Activated CD8-positive, alpha-beta memory T cell treated with anti-CD3 and anti-CD28 coated beads, Interleukin-2, amount 10 ng/mL, durations not matched to agents 7 days and 5 days (primary cell): Measurements from ENCODE around the gene DCTN1. TPM values are rescaled to one million over a fixed set of nuclear protein-coding genes. Genes with fewer than 3 reads are reported as not detected.

ENCODE experiments used
- ATAC-seq: fragments of 150-1000 bp; cut with Tn5 transposase; one replicate; pipeline ENCODE4 v1.10.0; 2021; ENCODE audit warnings: moderate library complexity
- CTCF ChIA-PET: fragments of 350-600 bp; sonication (Branson Sonifier 250); formaldehyde crosslinking; loops from one replicate; lab custom pipeline; 2021; ENCODE audit warnings: antibody characterized with exemption; lab: Charles Lee
- DNase-seq: peaks from one replicate; pipeline ENCODE4 v3.0.0-alpha.2; 2020
- H3K27ac Mint-ChIP-seq: one replicate; pipeline ENCODE4 v1.8.0; 2021; ENCODE audit warnings: mild to moderate bottlenecking, mixed read lengths
- H3K27me3 Mint-ChIP-seq: one replicate; pipeline ENCODE4 v1.8.0; 2021; ENCODE audit warnings: mixed read lengths
- H3K36me3 Mint-ChIP-seq: one replicate; pipeline ENCODE4 v1.8.0; 2021; ENCODE audit warnings: mild to moderate bottlenecking, mixed read lengths
- H3K4me1 Mint-ChIP-seq: one replicate; pipeline ENCODE4 v1.8.0; 2021; ENCODE audit warnings: mixed read lengths
- H3K4me3 Mint-ChIP-seq: one replicate; pipeline ENCODE4 v1.8.0; 2021; ENCODE audit warnings: mild to moderate bottlenecking, moderate library complexity, mixed read lengths
- H3K9me3 Mint-ChIP-seq: one replicate; pipeline ENCODE4 v1.8.0; 2022; ENCODE audit warnings: low read depth, mixed read lengths
- total RNA-seq, 2 experiments: library from RNA; stranded (reverse); gene quantifications; one replicate each; pipeline ENCODE4 v1.2.3, GENCODE V29; 2021

DCTN1 gene
- total RNA-seq, 2 experiments from 2014 or later, result 98.3 to 108 TPM

GRCh38 chr2:74419345-74419744 is 39.2 kb upstream of the DCTN1 start:
- DNase-seq, result no peak
- no peak for ATAC-seq
- Mint-ChIP-seq H3K36me3 (peaks cover 3% of the 10 kb centered on the region), H3K4me1 (peaks cover 34% of the 10 kb centered on the region), H3K27ac (no peak overlapping the region), H3K9me3 (no peaks in the 10 kb centered on the region), H3K27me3 (peaks cover 18% of the 10 kb centered on the region), H3K4me3 (no peak overlapping the region)
- CTCF ChIA-PET, result interaction anchor here (0.7 to 1.5 kb wide), 2 partner anchors 19 to 64 kb away, joined by 3 read pairs; partner anchors contain the start of genes CCDC142 and TTC31

DNA sequence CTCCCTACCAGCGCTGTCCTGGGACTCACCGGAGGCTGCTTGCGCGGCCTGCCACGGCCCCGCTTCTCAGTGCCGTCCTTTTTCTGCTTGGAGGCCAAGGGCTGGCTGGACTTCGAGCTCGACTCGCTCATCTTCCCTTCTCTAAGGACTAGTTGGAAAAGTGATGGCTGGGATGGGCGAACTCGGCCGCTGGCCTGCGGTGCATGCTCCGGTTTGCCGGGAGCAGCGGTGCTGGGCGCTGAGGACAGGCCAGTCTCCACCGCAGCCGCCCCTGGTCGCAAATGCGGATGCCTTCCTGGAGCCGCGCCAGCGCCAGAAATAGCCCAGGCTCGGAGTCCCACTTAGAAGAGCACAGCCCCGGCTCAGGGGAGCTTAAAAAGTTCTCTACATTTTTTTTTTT is 38.2 kb upstream of the DCTN1 start:
- CTCF ChIA-PET, result interaction anchor here (0.6 to 1.5 kb wide), 4 partner anchors 36 to 114 kb away, joined by 3 read pairs; partner anchors contain the start of genes CCDC142, INO80B and TTC31
- Mint-ChIP-seq H3K27me3 (peaks cover 22% of the 10 kb centered on the region), H3K36me3 (no peaks in the 10 kb centered on the region), H3K4me1 (peaks cover 35% of the 10 kb centered on the region), H3K4me3 (no peak overlapping the region), H3K9me3 (no peaks in the 10 kb centered on the region), H3K27ac (no peak overlapping the region)
- DNase-seq, result no peak
- ATAC-seq, result no peak

DNA sequence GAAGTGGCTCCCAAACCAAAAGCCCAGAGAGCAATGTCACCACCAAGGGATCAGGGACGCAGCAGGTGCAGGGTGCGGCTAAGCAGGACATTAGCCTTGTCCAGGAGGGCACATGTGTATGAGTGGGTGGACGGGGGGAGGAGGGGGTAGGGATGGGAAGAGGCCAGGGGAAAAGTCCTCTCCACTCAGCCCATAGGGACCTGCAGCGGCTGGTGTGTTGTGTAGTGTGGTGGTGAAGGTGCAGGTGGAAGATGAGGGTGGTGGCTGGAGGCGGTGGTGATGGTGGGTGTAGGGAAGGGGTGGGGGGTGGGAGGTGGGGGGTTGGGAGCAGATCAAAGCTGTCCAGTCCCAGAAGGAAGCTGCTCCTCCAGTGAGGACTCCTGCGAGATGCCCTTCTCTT is 37.7 kb upstream of the DCTN1 start:
- Mint-ChIP-seq H3K27me3 (peaks cover 22% of the 10 kb centered on the region), H3K36me3 (no peaks in the 10 kb centered on the region), H3K4me3 (no peak overlapping the region), H3K4me1 (peaks cover 32% of the 10 kb centered on the region), H3K27ac (no peak overlapping the region), H3K9me3 (no peaks in the 10 kb centered on the region)
- CTCF ChIA-PET, result interaction anchor here (1.3 to 1.4 kb wide), 2 partner anchors 37 to 38 kb away, joined by 3 read pairs; partner anchors contain the start of gene INO80B
- DNase-seq, result no peak
- ATAC-seq, result no peak

DNA sequence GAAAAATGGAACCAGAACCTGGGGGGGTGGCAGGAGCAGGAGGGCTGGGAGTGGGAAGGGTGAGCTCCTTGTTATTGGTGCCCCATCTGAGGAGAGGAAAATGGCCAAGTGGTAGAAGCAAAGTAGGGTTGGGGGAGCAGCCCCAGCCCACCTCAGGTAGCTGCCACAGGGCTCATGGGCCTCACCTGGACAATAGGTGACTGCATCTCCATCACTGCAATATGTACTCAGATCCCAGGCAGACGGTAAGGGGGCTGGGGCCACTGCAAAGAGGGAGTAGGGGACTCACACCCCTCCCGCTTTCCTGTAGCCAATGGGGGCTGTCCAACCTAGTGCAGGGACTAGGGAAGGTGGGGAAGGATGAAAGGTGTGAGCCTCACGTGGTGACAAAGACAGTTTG is 37.1 kb upstream of the DCTN1 start:
- no peak overlapping the region for H3K27ac Mint-ChIP-seq
- H3K27me3 Mint-ChIP-seq, result peaks cover 22% of the 10 kb centered on the region
- H3K9me3 Mint-ChIP-seq, result no peaks in the 10 kb centered on the region
- DNase-seq (no peak), ATAC-seq (no peak)
- H3K4me3 Mint-ChIP-seq, result no peak overlapping the region
- CTCF ChIA-PET, result interaction anchor here (1.4 kb wide), 1 partner anchor 39 kb away, joined by 3 read pairs; no protein-coding TSS in a partner anchor
- H3K36me3 Mint-ChIP-seq, result no peaks in the 10 kb centered on the region
- peaks cover 29% of the 10 kb centered on the region for H3K4me1 Mint-ChIP-seq

- peaks cover 22% of the 10 kb centered on the region for H3K27me3 Mint-ChIP-seq
- H3K9me3 Mint-ChIP-seq, result no peaks in the 10 kb centered on the region
- CTCF ChIA-PET, result interaction anchor here (1.0 kb wide), 1 partner anchor 25 kb away, joined by 3 read pairs; no protein-coding TSS in a partner anchor
- DNase-seq, result no peak
- no peak for ATAC-seq
- H3K36me3 Mint-ChIP-seq, result no peaks in the 10 kb centered on the region
- H3K4me1 Mint-ChIP-seq, result peaks cover 27% of the 10 kb centered on the region
- H3K27ac Mint-ChIP-seq, result no peak overlapping the region
- no peak overlapping the region for H3K4me3 Mint-ChIP-seq
These were observed 36.7 kb upstream of the DCTN1 start for GRCh38 chr2:74416778-74417177.

- no peak for ATAC-seq
- H3K27me3 Mint-ChIP-seq, result peaks cover 21% of the 10 kb centered on the region
- CTCF ChIA-PET, result interaction anchor here (1.0 to 1.6 kb wide), 3 partner anchors 16 to 36 kb away, joined by 3 read pairs; no protein-coding TSS in a partner anchor
These were observed 35.8 kb upstream of the DCTN1 start for GRCh38 chr2:74415762-74416395.

DNA sequence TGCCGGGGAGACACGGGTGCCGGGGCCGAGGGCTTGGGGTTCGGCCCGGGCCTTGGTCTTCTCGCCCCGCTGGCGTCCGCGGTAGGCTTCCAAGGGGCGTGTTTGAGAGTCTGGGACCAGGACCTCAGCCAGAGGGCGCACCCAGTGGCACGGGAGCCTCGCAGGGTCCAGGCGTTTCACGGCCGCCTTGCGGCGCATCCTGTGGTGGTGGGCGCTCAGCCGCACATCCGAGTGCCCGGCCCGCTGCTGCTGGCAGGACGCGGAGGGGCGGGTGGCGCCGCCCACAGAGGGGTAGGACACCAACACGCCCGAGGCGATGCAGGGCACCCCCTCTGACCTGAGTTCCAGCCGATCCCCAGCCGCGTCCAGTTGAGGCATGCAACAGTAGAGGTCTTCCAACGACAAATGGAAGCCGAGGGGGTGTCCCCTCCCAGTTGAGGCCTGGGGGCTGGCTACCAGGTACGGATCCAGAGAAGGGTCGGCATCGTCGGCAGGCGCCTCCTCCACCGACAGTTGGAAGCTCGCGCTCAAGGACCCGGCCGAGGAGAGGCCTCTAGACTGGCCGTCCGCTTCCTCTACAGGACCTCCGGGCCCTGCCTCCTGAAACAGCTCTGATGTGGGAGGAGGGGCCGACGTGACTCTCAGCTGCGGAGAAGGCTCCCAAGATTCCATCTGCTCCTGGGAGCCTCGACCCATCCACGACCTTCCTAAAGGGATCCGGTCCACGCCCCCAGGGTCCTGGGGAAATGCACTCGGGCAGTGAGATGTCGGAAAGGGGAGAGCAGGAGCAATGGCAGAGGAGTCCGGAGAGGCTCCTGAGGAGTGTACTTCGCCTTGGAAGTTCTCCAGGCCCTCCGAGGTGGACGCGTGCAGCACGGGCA is 35.0 kb upstream of the DCTN1 start:
- no peak overlapping the region for H3K4me3 Mint-ChIP-seq
- no peaks in the 10 kb centered on the region for H3K9me3 Mint-ChIP-seq
- no peak overlapping the region for H3K27ac Mint-ChIP-seq
- peaks cover 18% of the 10 kb centered on the region for H3K4me1 Mint-ChIP-seq
- DNase-seq, result no peak
- H3K27me3 Mint-ChIP-seq, result peaks cover 20% of the 10 kb centered on the region
- ATAC-seq, result peak; percentile 37
- H3K36me3 Mint-ChIP-seq, result no peaks in the 10 kb centered on the region
- CTCF ChIA-PET, result interaction anchor here (0.9 to 1.6 kb wide), 4 partner anchors 14 to 37 kb away, joined by 3 read pairs; no protein-coding TSS in a partner anchor

More at GRCh38 chr2:74415762-74416395, 35.8 kb upstream of the DCTN1 start:
- Mint-ChIP-seq H3K4me3 (no peak overlapping the region), H3K27ac (no peak overlapping the region), H3K4me1 (peaks cover 22% of the 10 kb centered on the region), H3K9me3 (no peaks in the 10 kb centered on the region), H3K36me3 (no peaks in the 10 kb centered on the region)
- no peak for DNase-seq

DNA sequence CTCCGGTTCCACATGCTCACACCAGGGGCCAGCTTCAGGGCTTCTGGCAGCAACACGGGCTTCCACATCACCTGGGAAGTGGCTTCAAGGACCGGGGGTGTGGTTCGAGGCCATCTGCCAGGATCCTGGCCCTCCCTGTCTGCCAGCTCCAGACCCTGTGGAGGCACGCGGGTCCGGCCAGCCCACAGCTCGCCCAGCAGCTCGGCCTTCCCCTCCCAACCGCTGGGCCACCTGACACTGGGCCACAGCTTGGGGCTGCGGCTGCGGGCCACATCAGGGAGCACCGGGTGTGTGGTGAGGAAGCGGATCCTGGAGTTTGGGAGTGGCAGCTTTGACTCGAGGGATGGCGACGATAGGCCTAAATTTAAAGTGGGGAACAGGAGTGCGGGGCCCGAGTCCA is 34.3 kb upstream of the DCTN1 start:
- Mint-ChIP-seq H3K27me3 (peaks cover 20% of the 10 kb centered on the region), H3K9me3 (no peaks in the 10 kb centered on the region), H3K27ac (no peak overlapping the region), H3K4me1 (peaks cover 16% of the 10 kb centered on the region), H3K4me3 (no peak overlapping the region), H3K36me3 (no peaks in the 10 kb centered on the region)
- no peak for DNase-seq
- CTCF ChIA-PET, result interaction anchor here (0.9 to 1.2 kb wide), 2 partner anchors 13 to 23 kb away, joined by 3 read pairs; no protein-coding TSS in a partner anchor
- ATAC-seq, result no peak

DNA sequence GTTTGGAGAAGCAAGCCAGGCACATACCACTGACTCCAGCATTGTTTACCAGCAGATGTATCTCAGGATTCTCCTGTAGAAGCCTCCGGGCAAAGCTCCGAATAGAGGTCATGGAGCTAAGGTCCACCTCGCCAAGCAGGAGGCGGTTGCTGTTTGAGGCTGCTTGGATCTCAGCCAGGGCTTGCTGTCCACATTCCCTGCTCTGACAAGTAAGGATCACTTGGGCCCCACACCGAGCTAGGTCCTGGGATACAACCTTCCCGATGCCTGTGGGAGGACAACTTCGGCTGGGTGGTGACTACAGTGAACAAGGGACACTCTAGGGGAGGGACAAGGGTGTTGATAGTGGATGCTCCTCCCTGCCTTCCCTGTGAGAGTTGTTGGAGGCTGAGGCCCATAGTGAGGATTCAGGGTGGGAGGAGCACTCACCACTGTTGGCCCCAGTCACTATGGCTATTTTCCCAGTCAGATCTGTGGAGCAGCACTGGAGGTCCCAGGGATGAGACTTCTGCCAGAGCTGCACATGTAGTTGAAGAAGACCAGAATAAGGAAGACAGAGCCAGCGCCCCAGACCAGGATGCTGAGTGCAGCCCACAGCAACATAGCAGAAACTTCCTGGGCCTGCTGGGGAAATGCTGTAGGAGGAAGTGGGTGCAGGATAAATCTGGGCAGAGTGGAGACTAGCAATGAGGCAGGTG is 33.0 kb upstream of the DCTN1 start:
- ATAC-seq (no peak), DNase-seq (no peak)
- Mint-ChIP-seq H3K36me3 (no peaks in the 10 kb centered on the region), H3K4me3 (no peak overlapping the region), H3K27me3 (peaks cover 29% of the 10 kb centered on the region), H3K4me1 (peaks cover 16% of the 10 kb centered on the region), H3K27ac (no peak overlapping the region), H3K9me3 (no peaks in the 10 kb centered on the region)
- CTCF ChIA-PET, result interaction anchor here (0.8 to 1.6 kb wide), 2 partner anchors 8 to 78 kb away, joined by 3 to 6 read pairs; partner anchors contain the start of genes C2orf81 and WDR54

GRCh38 chr2:74407682-74408081 is 27.6 kb upstream of the DCTN1 start:
- peaks cover 29% of the 10 kb centered on the region for H3K27me3 Mint-ChIP-seq
- no peak overlapping the region for H3K4me3 Mint-ChIP-seq
- no peaks in the 10 kb centered on the region for H3K9me3 Mint-ChIP-seq
- no peak overlapping the region for H3K27ac Mint-ChIP-seq
- no peaks in the 10 kb centered on the region for H3K36me3 Mint-ChIP-seq
- CTCF ChIA-PET, result interaction anchor here (0.7 kb wide), 1 partner anchor 50 kb away, joined by 3 read pairs; the partner anchor contains the start of gene WBP1
- DNase-seq (no peak), ATAC-seq (no peak)
- no peaks in the 10 kb centered on the region for H3K4me1 Mint-ChIP-seq

GRCh38 chr2:74406035-74406434 is 25.9 kb upstream of the DCTN1 start:
- H3K27me3 Mint-ChIP-seq, result peaks cover 33% of the 10 kb centered on the region
- no peak overlapping the region for H3K27ac Mint-ChIP-seq
- no peak overlapping the region for H3K4me3 Mint-ChIP-seq
- H3K4me1 Mint-ChIP-seq, result no peaks in the 10 kb centered on the region
- no peak for DNase-seq
- H3K9me3 Mint-ChIP-seq, result no peaks in the 10 kb centered on the region
- H3K36me3 Mint-ChIP-seq, result no peaks in the 10 kb centered on the region
- ATAC-seq, result peak; percentile 27
- CTCF ChIA-PET, result interaction anchor here (1.6 kb wide), 1 partner anchor 15 kb away, joined by 4 read pairs; the partner anchor contains the start of genes C2orf81 and WDR54

- peaks cover 15% of the 10 kb centered on the region for H3K27me3 Mint-ChIP-seq
- H3K27ac Mint-ChIP-seq, result no peak overlapping the region
- no peak for DNase-seq
- ATAC-seq, result no peak
- CTCF ChIA-PET, result interaction anchor here (1.0 to 1.8 kb wide), 5 partner anchors 10 to 152 kb away, joined by 3 to 10 read pairs (median 4); no protein-coding TSS in a partner anchor
- no peak overlapping the region for H3K4me3 Mint-ChIP-seq
- no peaks in the 10 kb centered on the region for H3K4me1 Mint-ChIP-seq
- H3K36me3 Mint-ChIP-seq, result no peaks in the 10 kb centered on the region
- H3K9me3 Mint-ChIP-seq, result no peaks in the 10 kb centered on the region
These were observed 21.8 kb upstream of the DCTN1 start for GRCh38 chr2:74401891-74402290.
